Hematopoietic multipotent progenitor cell treated with erythropoietin and hydrocortisone succinate and interleukin-3 and kit ligand, for 17 days (in vitro differentiated cells): ENCODE measurements around the gene CORO7.

Experiments used
- DNase-seq: peaks from one replicate; pipeline ENCODE4 v3.0.0-alpha.2; 2015; ENCODE audit warnings: low spot score

The CORO7 gene

DNA sequence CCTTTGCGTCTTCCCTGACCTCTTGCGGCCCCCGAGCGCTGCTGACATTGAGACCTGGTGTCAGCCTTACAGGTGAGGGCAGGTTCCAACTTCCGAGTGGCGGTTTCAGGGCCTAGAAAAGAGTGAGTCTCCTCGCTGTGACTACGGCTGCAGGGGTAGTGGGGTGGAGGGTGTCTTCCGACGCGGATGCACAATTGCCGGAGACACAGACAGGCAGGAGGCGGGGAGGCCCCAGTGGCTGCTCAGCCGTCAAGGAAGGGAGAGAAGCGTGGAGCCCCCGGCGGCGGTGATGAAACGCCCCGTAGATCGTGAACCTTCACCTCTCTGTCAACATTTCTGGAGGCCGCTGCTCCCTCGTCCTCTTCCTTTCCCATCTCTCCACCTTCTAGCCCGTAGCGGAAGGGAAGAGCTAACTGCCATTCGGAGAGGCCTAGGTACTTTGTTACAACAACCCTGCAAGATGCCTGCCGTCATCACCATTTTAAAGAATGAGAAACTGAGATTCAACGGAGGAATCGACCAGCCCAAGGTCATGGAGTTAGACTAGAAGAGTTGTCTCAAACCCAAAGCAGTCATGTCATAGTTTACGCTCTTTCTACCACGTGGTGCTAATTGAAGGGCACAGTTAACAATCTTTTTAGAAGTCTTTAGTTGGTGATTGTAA is 9.8 kb upstream of the CORO7 start:
- DNase-seq, result no peak

DNA sequence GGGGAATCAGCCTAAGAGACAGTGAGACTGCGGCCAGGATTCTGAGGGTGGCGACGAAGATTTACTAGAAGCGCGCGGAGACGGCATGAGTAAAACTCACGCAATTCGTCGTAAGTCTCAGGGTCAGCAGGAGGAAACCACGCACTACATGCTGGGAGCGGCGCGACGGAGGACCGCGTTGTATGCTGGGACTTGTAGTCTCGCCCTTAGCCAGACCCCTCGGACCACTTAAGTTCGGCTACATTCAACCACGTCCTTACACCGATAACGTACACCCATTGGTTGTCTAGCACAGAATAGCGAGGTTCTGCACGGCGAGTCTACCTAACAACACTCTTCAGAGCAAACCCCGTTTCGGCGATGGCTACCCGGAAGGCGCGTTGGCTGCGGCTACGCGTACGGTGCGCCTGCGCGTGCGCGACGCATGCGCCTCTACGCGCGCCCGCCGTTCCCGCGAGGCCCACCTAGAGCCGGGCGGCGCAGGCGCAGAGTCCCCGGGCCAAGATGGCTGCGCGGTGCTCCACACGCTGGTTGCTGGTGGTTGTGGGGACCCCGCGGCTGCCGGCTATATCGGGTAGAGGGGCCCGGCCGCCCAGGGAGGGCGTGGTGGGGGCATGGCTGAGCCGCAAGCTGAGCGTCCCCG is 9.1 kb upstream of the CORO7 start, which contains the start of gene DNAJA3:
Gene DNAJA3 (plus strand): TSS at position 491 of the 643 bp plus-strand sequence. CDS start 14 bp downstream, at position 505.
- DNase-seq, result peak; percentile 96

DNA sequence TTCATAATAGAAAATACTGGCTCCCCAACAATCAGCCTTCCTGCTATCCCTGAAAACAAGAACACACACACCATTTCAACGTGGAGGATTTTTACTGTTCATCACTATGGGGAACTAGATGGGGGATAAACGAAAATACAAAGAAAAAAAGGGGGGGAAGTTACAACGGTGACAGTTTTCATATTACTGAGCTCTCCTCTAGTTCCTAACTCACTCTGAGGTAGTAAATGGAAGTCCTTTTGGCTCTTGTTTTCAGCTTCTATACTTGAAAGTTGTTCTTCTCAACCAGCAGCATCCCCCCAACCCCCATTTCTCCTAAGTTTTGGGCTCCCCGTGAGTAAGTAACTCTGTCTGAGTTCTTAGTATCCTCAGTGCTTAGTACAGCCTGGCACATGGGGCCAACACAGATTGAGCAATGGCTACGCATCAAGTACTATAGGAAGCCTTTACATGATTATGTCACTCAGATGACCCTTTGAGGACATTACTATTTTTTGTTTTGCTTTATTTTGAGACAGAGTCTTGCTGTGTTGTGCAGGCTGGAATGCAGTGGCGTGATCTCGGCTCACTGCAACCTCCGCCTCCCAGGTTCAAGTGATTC is 4.2 kb upstream of the CORO7 start:
- DNase-seq, result no peak

DNA sequence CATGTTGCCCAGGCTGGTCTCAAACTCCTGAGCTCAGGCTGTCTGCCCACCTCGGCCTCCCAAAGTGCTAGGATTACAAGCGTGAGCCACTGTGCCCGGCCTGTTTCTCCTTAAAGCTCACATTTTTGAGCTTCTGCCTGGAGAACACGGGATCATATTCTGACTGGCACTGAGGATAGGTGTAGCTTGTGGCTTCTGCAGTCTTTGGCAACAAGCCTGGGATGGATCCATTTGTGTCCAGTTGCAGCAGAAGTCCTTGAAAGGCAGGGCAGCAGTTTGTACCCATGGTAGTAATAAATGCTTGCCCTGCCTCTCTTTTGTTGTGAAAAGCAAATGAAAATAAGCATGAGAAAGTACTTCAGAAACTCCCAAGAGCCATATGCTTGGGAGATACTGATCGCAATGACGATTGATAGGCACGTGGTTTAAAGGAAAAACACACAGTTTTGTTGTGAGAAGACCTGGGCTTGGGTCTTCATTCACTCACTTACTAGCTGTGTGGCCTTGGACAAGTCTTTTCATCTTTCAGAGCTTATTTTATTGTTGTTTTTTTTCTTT is 3.1 kb upstream of the CORO7 start:
- no peak for DNase-seq

DNA sequence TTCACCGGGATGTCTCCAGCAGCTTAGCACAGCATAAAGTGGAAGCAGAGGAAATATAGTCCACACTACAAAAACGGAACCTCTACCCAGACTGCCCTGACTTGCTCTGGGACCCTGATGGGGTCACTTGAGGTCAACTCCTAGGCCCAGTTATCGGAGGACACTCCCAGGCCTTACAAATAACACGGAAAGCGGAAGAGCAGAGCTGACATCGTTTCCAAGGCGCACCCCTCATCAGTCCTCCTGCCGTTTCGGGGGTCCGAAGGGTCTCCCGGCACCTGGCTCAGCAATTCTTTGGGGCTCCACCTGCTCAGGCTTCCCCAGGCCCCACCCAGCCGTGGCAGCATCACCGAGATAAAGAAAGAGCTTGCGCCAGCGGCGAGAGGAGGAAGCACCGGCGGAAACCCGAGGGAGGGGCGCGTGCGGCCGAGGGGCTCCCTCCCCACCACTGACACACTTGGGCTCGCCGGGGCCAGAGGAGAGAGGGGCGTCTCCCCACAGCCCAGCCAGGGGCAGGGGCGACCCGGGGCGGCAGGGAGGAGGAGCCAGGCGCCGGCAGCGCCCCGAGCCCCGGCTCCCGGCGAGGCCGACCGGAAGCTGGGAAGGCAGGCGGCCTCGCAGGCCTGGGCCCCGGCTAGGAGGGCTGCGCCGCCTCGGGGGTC is 727 bp downstream of the CORO7 start:
- DNase-seq, result peak; percentile 59

DNA sequence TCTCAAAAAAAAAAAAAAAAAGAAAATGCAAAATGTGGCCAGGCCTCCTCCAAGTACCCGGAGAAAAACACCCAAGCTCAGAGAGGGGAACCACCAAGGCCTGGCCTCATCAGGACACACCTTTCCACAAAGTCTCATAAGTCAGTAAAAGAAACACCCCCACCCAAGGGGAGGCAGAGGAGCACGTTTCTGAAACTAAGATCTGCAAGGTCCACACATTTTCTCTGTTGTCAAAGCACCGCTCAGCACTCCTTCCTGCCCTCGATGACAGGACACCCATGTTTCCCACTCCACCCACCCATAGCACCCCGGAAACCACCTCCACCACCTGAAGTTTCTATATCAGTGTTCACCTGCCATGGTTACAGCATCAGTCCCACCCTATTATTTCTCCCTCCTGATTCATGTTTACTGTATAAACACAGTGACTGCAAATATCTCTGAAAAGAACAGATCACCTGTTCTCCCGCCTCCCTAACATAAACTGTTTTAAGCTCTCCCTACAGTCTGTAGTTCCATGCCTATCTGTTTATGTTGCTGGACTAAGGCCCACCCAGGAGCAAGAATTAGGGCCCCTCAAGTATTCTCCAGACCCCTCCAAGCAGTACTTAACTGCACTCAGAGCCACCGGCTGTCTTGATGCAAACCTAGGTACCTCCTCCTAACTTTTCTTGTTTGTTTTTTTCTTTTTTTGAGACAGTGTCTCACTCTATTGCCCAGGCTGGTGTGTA is 2.0 kb downstream of the CORO7 start:
- DNase-seq, result no peak

DNA sequence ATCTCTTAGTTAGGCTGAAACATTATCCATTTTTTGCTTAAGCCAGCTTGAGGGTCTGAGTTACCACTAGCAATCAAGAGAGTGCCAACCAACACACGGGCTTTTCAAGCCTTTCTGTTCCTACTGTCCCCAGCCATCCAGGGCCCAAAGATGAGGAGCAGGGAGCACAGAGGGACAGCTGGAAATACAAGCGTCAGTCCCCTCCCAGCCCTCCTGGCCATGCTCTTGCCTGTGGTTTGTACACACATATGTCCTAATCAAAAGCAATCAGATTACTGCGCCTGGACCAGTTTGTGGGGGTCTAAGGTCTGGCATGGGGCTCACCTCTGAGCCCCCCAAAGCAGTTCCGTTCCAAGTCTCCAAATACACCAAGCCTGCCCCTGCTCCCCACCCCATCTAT is 3.5 kb downstream of the CORO7 start:
- no peak for DNase-seq

DNA sequence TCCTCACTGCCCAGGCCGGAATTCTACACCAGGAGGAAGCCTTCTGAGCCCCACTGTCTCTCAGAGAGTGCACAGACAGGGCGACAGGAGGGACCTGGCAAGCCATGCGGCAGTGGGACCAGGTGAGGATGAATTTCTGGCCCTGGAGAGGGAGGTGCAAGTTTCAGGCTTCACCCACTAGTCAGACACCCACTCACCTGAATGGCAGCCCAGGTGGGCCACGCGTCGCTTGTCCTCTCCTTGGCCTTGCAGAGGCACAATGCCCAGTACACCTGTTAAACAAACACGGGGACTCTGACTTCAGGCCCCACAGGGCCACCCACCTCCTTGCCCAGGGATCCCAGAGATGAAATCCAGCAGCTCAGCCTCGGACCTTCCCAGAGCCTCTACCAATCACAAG is 4.2 kb downstream of the CORO7 start:
- no peak for DNase-seq

DNA sequence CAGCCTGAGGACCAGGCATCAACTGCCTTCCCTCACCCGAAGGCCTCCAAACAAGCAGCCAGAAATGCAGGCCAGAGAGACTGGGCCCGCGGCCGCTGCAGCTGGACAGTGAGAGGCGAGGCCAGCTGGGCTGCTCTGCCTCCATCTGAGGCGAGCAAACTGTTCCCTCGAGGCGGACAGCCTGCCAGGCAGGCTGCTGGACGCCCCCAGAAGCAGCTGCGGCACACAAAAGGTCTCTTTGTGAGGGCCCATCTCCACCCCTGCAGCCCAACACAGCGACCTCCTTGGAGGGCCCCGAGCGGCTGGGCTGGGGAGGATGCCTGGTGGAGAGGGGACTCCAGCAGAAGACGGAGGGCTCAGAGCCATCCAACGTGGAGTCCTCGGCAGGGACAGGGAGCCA is 4.7 kb downstream of the CORO7 start:
- DNase-seq, result no peak

DNA sequence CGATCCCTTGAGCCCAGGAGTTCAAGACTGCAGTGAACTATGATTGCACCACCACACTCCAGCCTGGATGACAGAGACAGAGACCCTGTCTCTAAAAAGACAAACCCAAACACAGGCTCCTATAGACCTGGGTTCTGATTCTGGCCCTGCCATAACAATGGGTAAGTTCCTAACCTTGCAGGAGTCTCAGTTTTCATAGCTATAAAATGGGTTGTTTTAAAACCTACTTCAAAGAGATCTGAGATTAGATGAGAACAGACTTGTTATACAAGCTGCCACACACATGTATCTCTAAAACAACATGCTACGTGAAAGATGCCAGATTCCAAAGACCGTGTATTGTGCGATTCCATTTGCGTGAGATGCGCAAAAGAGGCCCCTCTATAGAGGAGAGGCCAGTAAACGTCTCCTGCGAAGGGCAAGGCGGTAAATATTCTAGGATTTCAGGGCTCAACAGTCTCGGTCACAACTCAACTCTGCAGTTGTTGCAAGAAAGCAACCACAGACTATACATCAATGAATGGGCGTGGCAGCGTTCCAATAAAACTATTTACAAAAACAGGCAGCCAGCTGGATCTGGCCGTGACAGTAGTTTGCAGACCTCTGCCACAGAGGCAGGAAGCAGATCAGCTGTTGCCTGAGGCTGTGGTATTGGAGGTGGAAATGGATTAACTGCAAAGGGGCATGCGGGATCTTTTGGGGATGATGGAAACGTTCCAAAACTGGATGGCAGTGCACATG is 5.9 kb downstream of the CORO7 start:
- DNase-seq, result no peak

DNA sequence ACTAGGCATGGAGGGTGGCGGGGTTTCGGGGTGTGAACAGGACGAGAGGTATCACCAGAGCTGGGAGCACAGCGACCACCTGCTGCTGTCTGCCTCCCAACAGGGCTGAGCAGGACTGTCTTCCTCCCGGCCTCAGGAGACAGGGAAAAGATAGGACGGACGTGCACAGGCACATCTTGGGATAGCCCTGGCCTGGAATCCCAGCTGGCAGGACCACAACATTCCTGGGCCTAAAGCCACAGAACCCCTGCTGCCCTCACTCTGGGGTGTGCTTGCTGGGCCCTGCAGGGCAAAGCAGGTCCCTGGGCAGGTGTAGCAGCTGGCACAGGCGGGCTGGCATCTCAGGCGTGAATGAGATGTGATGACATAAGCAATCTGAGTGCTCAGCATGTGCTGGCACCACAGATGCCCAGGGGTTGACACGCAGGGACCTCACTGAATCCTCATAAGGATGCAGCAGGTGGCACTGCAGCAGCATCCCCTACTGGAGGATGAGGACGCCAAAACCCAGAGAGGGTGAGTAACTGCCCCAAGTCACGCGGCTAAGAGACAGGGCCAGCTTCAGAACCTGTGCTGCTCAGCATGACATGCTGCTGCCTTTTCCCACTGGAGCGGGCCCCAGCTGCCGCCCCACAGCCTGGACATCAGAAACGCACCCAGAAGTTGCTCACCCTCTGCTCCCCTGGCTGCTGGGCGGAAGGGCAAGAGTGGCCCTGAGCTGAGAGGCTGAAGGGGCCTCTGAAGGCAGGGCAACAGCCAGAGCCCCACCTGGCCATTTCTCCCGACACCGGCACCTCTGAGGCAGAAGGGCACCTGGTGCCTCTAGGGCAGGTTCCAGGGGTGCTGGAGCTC is 7.1 kb downstream of the CORO7 start:
- no peak for DNase-seq

DNA sequence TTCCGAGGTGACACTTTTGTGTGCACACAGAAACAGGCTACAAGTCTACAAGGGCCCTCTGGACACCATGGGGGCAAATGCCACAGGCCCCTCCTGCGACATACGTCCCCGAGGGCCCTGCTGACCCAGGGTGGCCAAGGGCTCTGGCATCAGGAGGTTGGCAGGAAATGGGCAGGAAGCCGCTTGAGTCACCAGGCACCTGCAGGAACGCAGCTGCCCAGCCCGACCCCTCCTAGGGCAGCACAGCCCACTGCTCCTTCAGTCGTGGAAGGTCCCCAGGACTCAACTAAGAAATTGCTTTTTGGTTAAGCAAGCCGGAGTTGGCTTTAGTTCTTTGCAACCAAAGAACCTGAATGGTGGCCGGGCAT is 8.1 kb downstream of the CORO7 start:
- DNase-seq, result no peak

DNA sequence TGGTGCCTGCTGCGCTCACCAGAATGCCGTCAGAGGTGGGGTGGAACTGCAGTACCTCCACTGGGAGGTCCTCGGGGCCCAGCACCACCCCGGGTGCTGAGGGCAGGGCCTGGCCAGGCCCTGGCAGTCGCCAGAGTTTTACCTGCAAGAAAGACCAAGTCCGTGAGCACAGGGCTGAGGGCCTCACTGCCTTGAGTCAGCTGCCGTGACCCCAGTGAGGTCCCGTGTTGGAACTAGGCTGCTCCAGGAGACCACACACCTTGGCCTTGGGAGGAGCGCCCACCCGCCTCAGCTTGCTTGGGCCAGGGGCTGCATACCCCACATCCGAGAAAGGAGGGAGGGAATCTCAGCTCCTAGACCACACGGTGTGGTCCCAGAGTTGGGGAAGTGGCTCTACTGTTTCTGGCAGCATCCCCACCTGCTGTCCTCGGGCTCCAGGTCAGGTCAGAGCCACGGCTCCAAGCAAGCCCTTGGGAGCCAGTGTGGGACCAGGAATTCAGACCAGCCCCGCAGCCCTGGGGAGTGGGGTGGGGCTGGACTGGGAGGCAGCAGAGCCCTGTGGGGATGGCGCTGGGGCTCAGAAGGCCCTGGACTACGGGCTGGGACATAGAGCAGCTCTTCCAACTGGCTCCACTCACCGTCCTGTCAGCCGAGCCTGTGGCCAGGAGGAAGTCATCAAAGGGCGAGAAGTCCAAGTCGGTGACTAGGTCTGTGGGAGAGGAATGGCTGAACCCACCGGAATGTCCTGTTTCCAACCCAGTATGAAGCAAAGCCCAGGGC is 8.7 kb downstream of the CORO7 start:
- DNase-seq, result no peak

DNA sequence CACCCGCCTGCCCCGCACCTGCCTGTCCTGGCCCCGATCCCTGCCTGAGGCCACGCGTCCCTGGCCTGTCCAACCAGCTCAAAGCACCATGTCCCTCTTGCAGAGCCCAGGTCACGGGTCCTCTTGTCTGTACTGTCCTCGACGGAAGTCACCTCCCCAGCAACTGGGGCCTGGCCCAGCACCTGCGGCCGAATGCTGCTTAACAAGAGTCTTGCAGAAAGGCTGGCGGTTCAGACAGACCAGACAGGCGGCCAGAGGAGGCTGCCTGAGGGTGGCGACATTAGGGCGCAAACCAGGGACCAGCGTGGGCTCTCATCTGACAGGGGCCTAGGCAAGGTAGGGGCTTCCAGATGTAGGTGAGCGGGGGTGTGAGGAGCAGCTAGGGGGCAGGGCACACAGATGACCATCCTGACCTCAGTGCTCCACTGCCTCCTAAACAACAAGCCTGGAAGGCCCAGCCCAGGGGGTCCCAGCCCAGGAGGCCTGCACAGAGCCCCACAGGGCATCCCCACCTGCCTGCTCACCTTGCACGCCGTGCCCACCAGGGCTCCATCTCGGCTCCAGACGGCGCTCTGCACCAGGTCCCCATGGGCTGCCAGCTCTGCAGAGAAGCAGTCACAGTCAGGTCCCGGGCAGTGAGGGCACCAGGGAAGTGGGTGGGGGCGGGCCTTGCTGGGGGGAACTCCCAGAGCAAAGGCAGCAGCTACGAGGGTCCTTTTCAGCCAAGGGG is 11.3 kb downstream of the CORO7 start:
- no peak for DNase-seq

DNA sequence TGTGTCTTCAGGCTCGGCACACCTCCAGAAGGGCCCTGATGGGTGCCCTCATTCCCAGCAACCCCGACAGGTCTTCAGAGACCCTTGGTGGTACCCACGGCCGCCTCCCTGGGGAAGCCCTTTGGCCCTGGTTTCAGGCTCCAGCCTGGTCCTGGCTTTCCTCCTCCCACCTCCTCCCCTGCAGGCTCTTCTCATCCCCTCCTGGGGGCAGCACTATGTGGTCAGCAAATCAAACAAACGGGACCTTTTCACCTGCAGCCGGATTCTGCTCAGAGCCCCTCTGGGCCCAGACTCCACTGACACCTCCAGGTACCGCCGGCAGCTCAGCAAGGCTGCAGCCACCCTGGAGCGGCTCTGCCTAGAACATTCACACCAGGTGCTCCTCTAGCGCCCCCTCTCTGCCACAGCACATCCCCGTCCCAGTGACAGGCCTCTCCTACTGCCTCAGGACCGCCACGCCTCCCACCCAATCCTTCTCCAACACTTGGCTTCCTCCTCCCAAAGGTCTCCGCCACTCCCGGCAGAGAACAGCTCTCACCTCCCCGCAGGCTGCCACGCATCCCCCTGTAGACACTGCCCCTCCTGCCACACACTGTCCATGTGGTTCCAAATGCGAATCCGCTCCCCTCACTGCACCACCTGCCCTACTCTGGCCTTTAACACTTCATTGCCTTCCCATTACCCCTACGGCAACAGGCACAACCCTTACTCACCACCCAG is 12.0 kb downstream of the CORO7 start:
- DNase-seq, result peak; percentile 21

DNA sequence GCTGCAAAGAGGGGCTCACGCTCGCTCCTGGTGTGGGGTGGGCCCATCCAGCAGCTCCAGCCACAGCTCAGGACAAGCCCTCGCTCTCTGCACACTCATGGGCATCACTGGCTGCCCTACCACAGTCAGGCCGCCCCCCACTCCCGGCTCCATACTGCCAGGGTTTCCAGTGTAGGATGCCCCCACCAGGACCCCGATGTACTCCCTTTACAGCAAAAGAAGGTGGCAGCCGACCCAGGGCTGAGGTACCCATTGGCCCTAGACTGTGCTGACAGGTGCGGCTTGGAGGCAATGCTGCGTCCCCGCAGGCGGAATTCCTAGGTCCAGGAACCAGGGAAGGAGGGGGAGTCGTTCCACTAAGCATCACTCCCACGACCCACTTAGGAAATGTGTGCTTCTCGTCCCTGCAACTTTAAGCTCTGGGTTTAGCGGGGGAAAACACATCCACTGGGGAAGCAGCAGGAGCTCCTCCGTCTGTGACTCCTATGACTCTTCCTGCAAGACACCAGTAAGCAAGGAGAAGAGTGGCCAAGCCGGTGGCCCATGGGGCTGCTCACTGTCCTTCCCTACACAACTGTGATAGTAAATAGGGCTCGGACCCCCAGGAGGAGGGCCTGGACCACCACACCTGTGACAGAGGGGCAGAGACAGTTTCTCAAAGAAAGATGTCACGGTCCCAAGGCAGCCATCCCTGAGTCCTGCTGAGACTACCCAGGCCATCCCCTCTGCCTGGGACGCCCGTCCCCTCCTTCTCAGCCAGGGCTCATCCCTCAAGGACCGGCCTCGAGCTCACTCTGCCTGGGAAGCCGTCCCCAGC is 13.1 kb downstream of the CORO7 start:
- DNase-seq, result no peak

DNA sequence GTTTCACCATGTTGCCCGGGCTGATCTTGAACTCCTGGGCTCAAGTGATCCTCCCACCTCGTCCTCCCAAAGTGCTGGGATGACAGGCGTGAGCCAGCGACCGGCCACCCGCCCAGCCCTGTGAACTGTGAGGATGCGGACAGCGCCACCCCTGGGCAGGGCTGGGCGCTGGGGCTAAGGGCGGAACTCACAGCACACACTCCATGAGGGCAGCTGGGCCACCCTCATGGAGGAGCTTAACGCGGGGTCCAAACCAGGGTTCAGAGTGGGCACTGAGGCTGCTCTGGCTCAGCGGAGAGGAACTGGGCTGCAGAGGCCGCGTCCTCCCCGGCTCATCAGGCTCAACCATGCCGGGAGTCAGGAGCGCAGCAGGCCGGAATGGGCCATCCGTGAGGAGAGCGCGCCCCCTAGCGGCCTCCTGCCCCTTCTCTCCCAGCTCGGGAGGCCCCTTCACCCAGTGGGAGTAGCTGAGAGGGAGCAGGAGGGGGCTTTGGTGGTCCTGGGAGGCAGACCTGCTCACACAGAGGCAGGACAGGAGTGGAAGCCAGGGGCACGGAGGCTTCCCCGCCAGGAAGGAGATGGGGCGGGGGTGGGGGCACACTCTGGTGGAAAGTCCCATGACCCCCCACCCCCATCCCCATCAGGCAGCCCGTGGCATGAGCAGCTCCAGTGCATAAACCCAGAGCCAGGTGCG is 13.8 kb downstream of the CORO7 start:
- DNase-seq, result peak; percentile 75
